ENCODE results near the gene FAM120B. TPM values are rescaled to one million over a fixed set of nuclear protein-coding genes. Genes with fewer than 3 reads are reported as not detected.

Gene FAM120B
- total RNA-seq, 1 experiment from 2014 or later: 16.7 TPM

DNA sequence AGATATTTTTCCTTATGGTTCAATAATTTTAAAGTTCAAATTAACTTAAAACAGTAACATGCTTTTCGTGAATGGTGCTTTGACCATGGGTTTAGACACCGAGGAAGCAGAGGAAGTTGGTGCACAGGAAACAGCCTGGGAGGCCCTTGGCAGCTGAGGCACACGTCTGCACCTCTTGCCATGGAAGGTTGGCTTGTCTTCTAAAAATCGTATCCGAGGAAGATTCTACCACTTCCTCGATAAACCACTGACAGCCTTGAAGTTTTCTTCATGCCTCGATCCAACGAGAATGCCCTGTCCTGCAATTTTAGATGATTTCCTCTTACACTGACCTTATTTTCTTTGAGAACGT is 27.8 kb upstream of the FAM120B start:
- no peaks in the 10 kb centered on the region for H3K79me1 ChIP-seq (ENCODE audit: insufficient read depth, low read depth, low read length, poor library complexity, severe bottlenecking)
- TF ChIP-seq, protein P1, sequence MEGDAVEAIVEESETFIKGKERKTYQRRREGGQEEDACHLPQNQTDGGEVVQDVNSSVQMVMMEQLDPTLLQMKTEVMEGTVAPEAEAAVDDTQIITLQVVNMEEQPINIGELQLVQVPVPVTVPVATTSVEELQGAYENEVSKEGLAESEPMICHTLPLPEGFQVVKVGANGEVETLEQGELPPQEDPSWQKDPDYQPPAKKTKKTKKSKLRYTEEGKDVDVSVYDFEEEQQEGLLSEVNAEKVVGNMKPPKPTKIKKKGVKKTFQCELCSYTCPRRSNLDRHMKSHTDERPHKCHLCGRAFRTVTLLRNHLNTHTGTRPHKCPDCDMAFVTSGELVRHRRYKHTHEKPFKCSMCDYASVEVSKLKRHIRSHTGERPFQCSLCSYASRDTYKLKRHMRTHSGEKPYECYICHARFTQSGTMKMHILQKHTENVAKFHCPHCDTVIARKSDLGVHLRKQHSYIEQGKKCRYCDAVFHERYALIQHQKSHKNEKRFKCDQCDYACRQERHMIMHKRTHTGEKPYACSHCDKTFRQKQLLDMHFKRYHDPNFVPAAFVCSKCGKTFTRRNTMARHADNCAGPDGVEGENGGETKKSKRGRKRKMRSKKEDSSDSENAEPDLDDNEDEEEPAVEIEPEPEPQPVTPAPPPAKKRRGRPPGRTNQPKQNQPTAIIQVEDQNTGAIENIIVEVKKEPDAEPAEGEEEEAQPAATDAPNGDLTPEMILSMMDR (conservative IDR thresholded peaks at IDR 0.05): no peak
- H4K8ac ChIP-seq (replicated peaks; ENCODE audit: insufficient read length, low read depth, low read length): no peak overlapping the region
- H3K4me2 ChIP-seq (ENCODE audit: insufficient read depth, insufficient read length, low read length): no peak overlapping the region
- H3K18ac ChIP-seq (ENCODE audit: insufficient read length, low read depth, low read length): no peak overlapping the region
- Mint-ChIP-seq H3K9me3 (no peaks in the 10 kb centered on the region), H3K4me3 (no peak overlapping the region), H3K4me1 (peaks cover 5 to 23% of the 10 kb centered on the region in 2 experiments; a peak in 3 of 4 replicates), H3K27me3 (ENCODE audit: low read depth) (peaks cover 35% of the 10 kb centered on the region), H3K27ac (no peak overlapping the region), H3K36me3 (ENCODE audit: insufficient read depth in 1 of 3, low read depth in 3 of 3) (peaks cover 0 to 10% (median 4%) of the 10 kb centered on the region in 3 experiments; a peak in 2 of 7 replicates)
- H3K9me3 ChIP-seq (ENCODE audit: control insufficient read depth, low read depth, low read length): no peaks in the 10 kb centered on the region
- H2AFZ ChIP-seq (ENCODE audit: low read length): no peak overlapping the region
- H3K27ac ChIP-seq (ENCODE audit: insufficient read length, low read depth, low read length): no peak overlapping the region
- H3T11ph ChIP-seq (ENCODE audit: low read length): no peak overlapping the region
- no peaks in the 10 kb centered on the region for H4K20me1 ChIP-seq (ENCODE audit: control insufficient read depth, insufficient read depth, insufficient read length)
- H3K23me2 ChIP-seq (ENCODE audit: insufficient read length, low read depth, low read length, poor library complexity, severe bottlenecking): no peaks in the 10 kb centered on the region
- H2AK5ac ChIP-seq (ENCODE audit: insufficient read length, low read length): no peak overlapping the region
- no peak overlapping the region for H2BK20ac ChIP-seq (ENCODE audit: low read depth, low read length, poor library complexity, severe bottlenecking)
- H3K4me1 ChIP-seq (ENCODE audit: insufficient read depth, low read length): peaks cover 3% of the 10 kb centered on the region; the same call in 1 of the 2 replicates
- H3K23ac ChIP-seq (ENCODE audit: insufficient read length, low read depth, low read length): no peak overlapping the region
- no peak overlapping the region for H4K5ac ChIP-seq (ENCODE audit: insufficient read length, low read depth, low read length)
- H2BK12ac ChIP-seq (ENCODE audit: insufficient read length, low read depth, low read length): no peak overlapping the region
- no peak overlapping the region for H4K91ac ChIP-seq (ENCODE audit: insufficient read length, low read depth, low read length)
- no peak overlapping the region for H2BK120ac ChIP-seq (ENCODE audit: low read depth, low read length, poor library complexity, severe bottlenecking)
- no peak overlapping the region for H3K4ac ChIP-seq (ENCODE audit: low read depth, low read length)
- H3K9ac ChIP-seq (ENCODE audit: extremely low read depth, insufficient read length, low read length): no peak overlapping the region
- DNase-seq: no peak
- WGBS (ENCODE audit: extremely low coverage, insufficient read length, low lambda C conversion rate): no CpG with 5 or more reads among the region's 9 CpGs
- H3K14ac ChIP-seq (ENCODE audit: insufficient read depth, low read length): no peak overlapping the region
- no peaks in the 10 kb centered on the region for H3K79me2 ChIP-seq (ENCODE audit: insufficient read depth, low read length)
- H3K27me3 ChIP-seq (ENCODE audit: insufficient read depth, low read length): no peaks in the 10 kb centered on the region
- H2BK15ac ChIP-seq (ENCODE audit: low read depth, low read length): no peak overlapping the region
- H3K56ac ChIP-seq (ENCODE audit: insufficient read length, low read depth, low read length): no peak overlapping the region
- H2BK5ac ChIP-seq (ENCODE audit: insufficient read length, low read length): no peak overlapping the region

Data from H9 (cell line).